Measurements from ENCODE around the gene BCKDK.
A peak's percentile ranks its signal among the peaks of the same experiment; 100 is the strongest.
"Not testable (repeated sequence)": the region's sequence is repeated elsewhere in the genome, so short reads cannot be mapped to it uniquely, and the experiment has no call there.

BCKDK gene

DNA sequence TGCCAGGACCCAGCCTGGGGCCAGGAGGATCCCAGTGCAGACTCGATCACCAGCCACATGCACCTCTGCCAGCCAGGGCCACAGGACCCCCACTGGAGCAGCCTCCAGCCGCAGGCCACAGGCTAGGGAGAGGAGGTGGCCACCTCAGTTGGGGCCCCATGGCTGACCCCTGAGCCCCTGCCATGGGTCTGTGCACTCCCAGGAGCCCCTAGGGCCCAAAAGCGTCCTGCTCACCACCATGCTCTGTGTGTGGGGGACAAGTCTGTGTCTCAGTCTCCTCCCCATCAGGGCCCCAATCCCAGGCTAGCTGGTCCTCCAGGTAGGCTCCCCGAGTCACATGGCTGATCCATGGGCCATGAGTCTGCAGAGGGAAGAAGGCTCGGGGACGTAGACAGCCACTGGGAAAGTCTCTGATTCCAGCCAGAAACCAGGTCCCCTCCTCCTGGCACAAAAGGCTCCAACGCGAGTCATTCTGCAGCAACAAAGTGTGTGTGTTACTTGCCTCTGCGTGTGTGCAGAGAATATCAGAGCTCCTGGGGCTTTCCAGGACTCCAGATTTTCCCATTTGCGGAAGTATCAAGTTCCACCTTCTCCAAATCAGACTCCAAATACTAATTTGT lies 33.4 kb downstream of the BCKDK start:
- DNase-seq (ENCODE audit: low read depth in 2 of 2): no peak

DNA sequence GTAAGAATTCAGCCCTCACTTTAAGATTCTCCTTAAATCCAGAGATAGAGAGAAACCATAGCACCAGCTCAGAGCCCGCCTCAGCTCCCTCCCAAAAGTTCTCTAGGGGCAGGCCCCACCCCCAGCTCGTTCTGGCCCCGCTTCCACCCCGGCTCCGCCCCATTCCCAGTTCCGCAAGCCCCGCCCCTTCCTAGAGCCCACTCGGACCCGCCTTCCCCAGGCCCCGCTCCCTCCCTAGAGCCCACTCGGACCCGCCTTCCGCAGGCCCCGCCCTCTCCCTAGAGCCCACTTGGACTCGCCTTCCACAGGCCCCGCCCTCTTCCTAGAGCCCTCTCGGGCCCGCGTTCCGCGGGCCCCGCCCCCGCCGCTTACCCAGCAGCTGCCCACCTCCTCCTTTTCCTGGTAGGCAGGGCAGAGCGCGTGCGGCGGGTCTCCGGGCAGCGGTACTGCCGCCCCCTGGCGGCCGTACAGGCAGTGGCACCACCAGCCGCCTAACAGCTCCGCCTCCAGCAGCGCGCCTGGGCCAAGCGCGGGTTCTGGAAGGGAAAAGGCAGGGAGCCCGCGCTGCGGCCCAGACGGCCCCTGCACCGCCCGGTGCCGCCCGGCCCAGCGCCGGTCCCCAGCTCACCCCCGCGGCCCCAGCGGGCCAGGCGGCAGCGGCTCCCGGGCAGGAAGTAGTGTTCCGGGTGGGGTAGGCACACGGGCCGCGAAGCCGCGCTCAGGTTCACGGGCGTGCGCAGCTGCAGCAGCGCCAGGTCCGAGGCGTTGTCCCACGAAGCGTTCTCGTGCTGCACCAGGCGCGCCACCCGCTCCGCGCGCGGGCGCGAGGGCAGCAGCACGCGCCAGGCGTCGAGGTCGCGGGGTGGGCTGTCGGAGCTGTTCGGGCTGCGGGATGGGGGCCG lies 34.2 kb downstream of the BCKDK start:
- peak; percentile 95 to 97 for DNase-seq (ENCODE audit: low read depth in 2 of 2)

DNA sequence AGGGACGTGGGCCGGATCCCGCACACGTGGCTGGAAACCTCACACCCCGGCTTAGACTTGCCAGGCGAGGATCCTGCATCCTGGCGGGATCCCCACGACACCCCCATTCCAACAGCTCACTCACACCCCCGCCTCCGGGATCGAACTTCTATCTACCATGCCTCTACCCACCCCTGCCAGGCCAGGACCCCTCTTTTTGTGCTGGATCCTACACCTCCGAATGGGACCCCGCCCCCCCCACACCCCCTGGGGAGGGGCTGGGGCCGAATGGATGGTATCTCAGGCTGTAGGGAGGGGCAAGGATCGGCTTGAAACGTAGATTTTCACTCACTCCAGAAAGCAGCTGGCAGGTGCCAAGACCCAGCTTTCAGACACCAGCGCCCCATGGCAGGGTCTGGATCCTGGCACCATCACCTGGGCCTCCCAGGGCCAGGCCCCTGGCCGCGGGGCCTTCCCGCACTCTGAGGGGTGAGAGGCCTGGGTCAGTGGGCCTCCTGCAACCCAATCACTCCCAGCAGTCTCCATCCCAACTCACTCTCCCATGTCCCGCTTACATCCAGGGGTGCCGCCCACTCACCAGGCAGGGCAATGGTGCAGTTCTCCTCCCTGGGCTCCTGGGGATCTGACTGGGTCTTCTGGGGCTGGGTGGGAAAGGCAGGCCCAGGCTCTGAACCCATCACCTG lies 35.0 kb downstream of the BCKDK start:
- no peak for DNase-seq (ENCODE audit: low read depth in 2 of 2)

DNA sequence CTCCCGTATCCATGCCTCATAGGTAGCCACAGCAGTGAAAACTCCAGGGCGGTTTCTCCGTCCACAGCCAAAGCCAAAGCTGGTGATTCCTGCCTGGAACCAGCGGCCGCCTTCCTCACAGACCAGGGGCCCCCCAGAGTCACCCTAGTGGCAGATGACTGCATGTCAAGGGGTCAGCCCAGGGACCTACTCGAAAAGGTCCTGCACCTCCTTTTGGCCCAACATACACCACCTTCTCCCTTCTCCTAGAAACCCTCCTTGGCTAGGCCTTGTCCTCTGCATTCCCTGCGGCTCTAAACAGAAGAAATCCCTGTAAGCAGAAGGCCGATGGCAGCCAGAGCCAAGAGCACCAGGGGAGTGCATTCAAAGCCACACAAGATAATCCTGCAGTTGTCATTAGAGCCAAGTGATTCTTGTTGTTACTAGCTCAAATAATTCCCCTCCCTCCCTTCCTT lies 35.5 kb downstream of the BCKDK start:
- DNase-seq (ENCODE audit: low read depth in 2 of 2): no peak

DNA sequence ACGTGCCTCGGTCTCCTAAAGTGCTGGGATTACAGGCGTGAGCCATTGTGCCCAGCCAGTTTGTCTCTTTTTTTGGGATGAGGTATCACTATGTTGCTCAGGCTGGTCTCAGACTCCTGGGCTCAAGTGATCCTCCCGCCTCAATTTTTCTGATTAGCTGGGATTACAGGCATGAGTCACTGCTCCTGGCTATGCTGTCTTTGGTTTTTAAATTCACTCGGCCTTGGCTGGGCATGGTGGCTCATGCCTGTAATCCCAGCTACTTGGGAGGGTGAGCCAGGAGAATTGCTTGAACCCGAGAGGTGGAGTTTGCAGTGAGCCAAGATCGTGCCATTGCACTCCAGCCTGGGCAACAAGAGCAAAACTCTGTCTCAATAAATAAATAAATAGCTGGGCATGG lies 36.2 kb downstream of the BCKDK start:
- DNase-seq (ENCODE audit: low read depth in 2 of 2): not testable (repeated sequence)

DNA sequence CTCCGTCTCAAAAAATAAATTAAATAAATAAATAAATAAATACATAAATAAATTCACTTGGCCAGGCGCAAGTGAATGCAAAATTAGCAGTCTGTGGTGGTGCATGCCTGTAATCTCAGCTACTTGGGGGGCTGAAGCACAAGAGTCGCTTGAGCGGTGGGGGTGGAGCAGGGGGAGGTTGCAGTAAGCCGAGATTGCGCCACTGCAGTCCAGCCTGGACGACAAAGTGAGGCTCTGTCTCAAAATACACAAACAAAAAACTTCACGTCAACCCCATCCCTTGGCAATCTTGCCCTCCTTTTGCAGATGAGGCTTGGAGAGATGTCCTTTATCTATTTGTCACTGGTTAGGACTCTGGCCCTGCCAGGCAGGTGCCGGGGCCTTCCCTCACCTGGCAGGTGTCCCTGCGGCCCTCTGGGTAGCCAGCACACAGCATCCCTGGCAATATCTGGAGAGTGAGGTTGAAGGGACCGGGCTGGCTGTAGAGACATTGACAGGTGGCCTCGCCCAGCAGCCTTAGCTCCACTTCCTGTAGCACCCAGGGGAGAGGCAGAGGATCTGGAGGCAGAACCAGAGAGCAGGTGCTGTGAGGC lies 37.3 kb downstream of the BCKDK start:
- no peak for DNase-seq (ENCODE audit: low read depth in 2 of 2)

DNA sequence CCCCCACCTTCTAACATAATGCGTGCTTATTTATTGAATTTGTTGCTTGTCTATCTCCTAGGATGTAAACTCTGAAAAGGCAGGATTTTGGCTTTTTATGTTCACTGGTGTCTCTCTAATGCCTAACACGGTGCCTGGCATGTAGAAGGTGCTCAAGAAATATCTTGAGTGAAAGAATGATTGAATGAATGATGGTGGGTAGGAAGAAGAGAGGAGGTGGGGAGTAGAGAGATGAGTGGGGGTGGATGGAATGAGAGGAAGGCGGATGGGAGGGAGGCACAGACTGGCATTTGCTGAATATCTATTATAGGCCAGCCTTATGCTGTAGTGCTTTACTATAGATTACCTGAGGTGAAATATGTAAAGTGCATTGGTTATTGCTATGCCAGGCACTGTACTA lies 39.4 kb downstream of the BCKDK start:
- DNase-seq (ENCODE audit: low read depth in 2 of 2): no peak

DNA sequence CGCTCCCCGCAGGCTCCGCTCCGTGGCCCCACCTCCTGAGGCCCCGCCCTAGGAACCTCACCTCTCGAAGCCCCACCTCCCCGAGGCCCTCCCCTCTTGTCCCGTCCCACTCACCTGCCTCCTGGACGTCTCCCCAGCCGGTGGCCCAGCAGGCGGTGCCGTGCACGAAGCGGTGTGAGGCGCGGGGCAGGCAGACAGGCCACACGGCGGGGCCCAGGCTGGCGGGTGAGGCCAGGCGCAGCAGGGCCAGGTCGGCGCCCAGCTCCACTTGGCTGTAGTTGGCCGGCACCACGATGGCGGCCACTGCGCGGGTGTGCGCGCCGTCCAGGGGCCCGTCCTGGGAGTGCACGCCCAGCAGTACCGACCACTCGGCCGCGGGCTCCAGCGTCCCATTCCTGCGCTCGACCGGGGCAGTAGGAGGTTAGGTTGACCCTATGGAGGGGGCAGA lies 40.1 kb downstream of the BCKDK start:
- DNase-seq (ENCODE audit: low read depth in 2 of 2): no peak

DNA sequence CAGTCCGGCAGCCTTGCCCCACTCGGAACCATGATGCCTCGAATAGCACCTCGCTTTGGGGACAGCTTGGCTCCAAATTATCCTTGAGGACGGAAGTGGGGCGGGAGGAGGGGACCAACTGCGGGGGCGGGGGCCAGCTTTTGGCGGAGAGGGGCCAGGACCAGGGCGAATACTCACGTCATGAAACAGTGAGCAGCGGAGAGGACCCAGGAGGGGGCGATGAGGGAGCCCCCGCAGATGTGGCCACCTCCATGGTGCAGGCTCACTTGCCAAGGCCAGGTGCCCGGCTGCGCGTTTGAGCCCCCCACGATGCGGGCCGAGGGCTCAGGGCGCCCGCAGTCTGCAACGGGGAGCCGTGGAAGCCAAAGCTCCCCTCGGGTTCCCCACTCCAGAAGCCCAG lies 40.7 kb downstream of the BCKDK start:
- DNase-seq (ENCODE audit: low read depth in 2 of 2): no peak

DNA sequence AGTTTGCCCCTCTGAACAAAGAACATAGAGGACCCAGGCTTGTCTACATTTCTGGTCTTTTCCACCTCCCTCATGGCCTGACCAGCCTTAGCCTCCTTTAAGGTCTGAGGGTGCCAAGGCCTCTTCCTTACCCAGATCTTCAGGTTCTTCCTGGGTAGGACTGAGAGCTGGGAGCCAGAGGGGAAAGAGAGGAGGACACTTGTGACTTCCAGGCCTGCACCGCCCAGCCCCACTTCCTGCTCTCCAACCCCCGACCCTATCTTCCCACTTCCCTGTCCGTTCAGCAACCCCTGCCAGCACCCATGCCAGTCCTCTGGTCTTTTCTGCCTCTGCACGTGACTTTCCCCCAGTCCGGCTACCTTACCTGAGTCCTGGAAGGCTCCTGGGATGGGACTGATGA lies 41.1 kb downstream of the BCKDK start:
- DNase-seq (ENCODE audit: low read depth in 2 of 2): no peak

DNA sequence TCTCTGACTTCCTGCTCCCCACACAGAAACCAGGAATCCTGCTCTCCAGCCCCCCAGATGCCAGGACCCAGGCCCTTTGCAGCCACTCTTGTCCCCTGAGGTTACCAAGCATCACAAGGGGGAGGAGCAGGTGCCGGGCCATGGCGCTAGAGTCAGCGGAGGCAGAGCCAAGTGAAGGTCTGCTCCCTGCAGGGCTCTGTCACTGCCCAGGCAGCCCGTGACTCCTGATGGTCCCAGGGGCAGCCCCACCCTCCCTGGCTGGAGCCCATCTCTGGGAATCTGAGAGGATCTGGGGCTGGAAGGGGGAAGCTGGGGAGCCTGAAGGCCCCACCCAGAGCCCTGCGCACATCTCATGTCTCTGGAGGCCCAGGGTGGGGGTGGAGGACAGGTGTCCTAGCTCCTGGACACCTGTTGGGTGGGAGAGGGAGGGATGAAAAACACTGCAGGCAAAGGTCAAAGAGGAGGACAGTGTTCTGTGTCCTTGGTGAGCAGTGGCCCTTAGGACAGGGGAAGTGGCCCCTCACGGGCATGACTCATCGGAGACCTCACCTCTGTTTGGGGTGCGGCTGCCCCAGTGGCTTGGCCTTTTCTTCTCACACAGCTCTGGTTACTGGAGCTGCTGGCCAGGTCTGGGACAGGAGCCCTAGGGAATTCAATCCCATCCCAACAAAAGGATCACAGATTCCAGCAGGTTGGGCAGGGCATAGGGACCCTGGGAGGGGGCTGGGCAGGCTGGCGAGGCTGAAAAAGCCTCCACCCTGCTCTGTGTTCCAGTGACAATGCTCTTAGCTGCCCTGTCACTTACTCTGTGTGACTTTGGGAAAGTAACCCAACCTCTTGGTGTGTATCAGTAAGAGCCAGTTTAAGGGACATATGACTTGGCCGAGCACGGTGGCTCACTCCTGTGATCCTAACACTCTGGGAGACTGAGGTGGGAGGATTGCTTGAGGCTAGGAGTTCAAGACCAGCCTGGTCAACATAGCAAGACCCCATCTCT lies 42.0 kb downstream of the BCKDK start, which contains the start of gene PRSS36:
Gene PRSS36 (minus strand): TSS at position 173 of the 997 bp plus-strand sequence. CDS start 31 bp downstream, at position 142.
- no peak for DNase-seq (ENCODE audit: low read depth in 2 of 2)

DNA sequence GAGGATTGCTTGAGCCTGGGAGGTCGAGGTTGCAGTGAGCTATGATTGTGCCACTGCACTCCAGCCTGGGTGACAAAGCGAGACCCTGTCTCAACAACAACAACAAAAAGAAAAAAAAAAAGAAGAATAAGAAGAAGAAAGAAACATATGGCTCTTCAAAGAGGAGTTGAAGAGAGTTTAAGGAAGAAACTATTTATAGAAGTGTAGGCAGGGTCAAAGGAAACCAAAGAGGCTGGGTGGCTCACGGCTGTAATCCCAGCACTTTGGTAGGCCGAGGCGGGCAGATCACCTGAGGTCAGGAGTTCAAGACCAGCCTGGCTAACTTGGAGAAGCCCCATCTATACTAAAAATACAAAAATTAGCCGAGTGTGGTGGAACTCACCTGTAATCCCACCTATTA lies 42.8 kb downstream of the BCKDK start:
- DNase-seq (ENCODE audit: low read depth in 2 of 2): not testable (repeated sequence)

DNA sequence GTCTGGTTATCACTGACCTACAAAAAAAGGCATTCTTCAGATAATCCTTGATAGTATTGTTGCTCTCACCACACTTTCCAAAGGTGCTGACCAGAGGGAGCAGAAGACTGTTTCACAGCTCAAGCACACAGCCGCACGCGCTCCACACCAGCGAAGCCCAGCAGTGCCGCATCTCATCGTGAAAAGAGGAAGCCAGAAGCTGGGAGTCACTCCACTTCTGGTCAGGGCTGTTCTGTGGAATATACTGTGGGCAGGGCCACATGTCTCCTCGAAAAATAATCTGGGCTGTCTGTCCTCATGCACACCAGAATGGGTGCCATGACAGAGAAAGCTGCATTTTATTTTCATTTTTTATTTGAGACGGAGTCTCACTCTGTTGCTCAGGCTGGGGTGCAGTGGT lies 49.0 kb downstream of the BCKDK start:
- DNase-seq (ENCODE audit: low read depth in 2 of 2): no peak
